Measurements from ENCODE around the gene RASGEF1B.
"Not testable (repeated sequence)": the region's sequence is repeated elsewhere in the genome, so short reads cannot be mapped to it uniquely, and the experiment has no call there.

Gene RASGEF1B

DNA sequence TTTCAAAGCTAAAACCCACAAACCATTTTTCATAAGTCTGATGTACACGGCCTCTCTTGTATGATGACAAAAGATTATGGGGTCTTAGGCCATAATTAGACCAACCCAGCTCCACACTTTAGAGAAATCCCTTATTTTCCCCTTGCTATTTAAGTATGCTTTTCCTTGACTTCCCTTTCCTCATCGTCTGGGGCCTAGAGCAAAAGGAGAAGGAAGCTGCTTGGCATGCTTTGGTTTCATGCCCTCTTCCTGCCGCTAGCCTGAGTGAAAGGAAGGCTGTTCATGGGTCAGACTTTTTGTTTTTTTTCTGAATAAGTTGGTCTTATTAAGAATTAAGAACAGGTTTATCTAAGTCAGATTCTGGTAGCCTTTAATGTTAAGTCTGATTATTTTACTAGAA is 10.6 kb upstream of the RASGEF1B start:
- Mint-ChIP-seq H3K36me3 (no peaks in the 10 kb centered on the region), H3K27me3 (no peaks in the 10 kb centered on the region), H3K9me3 (peaks cover 2% of the 10 kb centered on the region), H3K27ac (peak overlapping the region; percentile 7), H3K4me1 (peaks cover 8% of the 10 kb centered on the region), H3K4me3 (no peak overlapping the region)
- no peak for ATAC-seq

DNA sequence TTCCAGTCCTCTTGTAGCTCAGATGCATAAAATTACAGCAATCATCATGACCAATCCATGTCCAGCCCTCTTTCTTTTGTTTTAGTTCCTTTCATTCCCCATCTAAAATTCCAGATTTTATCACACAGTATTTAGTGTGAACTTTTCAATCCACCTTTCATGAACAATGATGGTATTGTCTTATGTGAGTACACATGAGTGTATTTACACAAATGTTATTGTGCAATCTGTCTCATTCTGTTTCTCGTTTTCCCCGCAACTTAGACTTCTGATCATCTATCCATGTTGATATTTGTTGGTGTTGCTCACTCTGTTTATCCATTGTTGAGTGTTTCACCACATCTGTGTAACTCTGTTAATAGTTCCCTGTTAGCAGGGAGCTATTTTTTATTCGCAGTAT is 9.4 kb upstream of the RASGEF1B start:
- no peak for ATAC-seq
- H3K9me3 Mint-ChIP-seq: peaks cover 2% of the 10 kb centered on the region
- H3K27ac Mint-ChIP-seq: no peak overlapping the region
- H3K4me3 Mint-ChIP-seq: no peak overlapping the region
- no peaks in the 10 kb centered on the region for H3K36me3 Mint-ChIP-seq
- H3K27me3 Mint-ChIP-seq: no peaks in the 10 kb centered on the region
- H3K4me1 Mint-ChIP-seq: peaks cover 8% of the 10 kb centered on the region

DNA sequence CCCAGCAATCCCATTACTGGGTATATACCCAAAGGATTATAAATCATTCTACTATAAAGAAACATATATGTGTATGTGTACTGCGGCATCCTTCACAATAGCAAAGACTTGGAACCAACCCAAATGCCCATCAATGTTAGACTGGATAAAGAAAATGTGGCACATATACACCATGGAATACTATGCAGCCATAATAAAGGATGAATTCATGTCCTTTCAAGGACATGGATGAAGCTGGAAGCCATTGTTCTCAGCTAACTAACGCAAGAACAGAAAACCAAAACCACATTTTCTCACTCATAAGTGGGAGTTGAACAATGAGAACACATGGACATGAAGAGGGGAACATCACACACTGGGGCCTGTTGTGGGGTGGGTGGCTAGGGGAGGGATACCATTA is 7.9 kb upstream of the RASGEF1B start:
- ATAC-seq, H3K9me3 Mint-ChIP-seq, H3K36me3 Mint-ChIP-seq, H3K27ac Mint-ChIP-seq, H3K4me3 Mint-ChIP-seq, H3K27me3 Mint-ChIP-seq: not testable (repeated sequence)
- H3K4me1 Mint-ChIP-seq: peaks cover 14% of the 10 kb centered on the region

DNA sequence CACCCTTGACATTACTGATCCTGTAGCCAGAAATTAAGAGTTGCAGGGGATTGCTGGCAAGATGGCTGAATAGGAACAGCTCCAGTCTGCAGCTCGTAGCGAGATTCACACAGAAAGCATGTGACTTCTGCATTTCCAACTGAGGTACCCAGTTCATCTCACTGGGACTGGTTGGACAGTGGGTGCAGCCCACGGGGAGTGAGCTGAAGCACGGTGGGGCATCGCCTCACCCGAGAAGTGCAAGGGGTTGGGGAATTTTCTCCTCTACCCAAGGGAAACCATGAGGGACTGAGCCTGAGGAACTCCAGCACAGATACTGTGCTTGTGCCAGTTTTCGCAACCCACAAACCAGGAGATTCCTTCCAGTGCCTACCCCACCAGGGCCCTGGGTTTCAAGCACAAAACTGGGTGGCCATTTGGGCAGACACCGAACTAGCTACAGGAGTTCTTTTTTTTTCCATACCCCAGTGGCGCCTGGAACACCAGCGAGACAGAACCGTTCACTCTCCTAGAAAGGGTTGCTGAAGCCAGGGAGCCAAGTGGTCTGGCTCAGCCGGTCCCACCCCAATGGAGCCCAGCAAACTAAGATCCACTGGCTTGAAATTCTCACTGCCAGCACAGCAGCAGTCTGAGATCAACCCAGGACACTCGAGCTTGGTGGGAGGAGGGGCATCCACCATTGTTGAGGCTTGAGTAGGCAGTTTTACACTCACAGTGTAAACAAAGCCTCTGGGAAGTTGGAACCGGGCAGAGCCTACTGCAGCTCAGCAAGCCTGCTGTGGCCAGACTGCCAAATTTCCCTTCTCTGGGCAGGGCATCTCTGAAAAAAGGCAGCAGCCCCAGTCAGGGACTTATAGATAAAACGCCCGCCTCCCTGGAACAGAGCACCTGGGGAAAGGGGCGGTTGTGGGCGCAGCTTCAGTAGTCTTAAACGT is 1.9 kb upstream of the RASGEF1B start:
- peak overlapping the region; percentile 58 for H3K4me3 Mint-ChIP-seq
- not testable (repeated sequence) for H3K36me3 Mint-ChIP-seq, ATAC-seq, H3K27me3 Mint-ChIP-seq, H3K9me3 Mint-ChIP-seq
- H3K27ac Mint-ChIP-seq: peak overlapping the region; percentile 87
- peaks cover 43% of the 10 kb centered on the region for H3K4me1 Mint-ChIP-seq

DNA sequence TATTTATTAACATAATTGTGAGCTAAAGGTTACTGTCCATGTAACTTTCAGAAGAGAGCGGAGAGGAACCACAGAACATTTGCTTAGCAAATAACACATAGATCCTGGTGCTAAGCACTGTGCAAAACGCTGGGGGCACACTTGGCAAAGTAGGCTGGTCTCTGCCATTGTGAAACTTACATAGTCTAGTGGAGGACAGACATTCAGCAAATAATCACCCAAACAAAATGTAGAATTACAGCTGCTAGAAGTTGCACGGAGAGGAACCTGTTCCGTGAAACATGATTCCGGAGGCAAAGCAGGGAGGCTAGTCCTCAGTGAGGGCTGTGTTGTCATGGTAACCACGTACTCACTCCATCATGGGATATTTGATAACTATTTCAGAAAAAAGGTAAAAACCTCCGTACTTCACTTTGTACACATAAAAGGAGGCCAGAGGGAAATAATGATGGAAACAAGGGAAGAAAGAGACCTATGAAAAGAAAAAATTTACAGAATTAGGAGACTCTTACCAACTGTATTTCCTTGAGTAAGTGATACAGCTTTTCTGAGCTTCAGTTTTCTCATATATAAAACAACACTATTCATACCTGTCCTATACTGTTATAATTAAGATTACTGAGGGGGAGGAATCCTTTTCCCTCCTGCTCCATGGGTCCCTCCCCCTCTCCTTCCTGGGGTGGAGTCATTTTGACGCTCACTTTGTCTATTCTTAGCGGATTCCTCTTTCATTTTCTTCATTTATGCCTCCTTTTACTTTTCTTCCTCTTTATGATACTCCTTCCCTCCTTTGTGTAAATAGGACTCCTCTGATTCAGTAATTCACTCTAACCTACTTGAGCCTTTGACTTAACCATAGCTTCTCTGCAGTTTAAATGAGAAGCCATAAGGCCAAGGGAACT is 825 bp upstream of the RASGEF1B start:
- Mint-ChIP-seq H3K36me3 (no peaks in the 10 kb centered on the region), H3K4me1 (peaks cover 44% of the 10 kb centered on the region), H3K9me3 (no peaks in the 10 kb centered on the region), H3K27ac (peak overlapping the region; percentile 87), H3K4me3 (peak overlapping the region; percentile 84), H3K27me3 (no peaks in the 10 kb centered on the region)
- no peak for ATAC-seq

DNA sequence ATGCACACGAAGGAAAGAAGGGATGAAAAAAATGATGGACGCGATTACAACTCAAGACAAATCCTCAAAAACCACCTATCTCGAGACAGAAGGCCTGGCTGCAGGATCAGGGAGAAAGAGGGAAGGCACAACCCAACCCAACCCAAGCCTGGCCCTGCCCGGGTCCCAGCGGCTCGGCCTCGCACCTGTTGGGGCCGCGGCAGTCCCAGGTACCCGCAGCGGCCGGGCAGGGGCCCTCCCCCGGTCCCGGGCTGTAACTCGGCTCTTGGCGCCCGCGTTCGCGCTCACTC is 464 bp downstream of the RASGEF1B start:
- no peaks in the 10 kb centered on the region for H3K36me3 Mint-ChIP-seq
- H3K4me1 Mint-ChIP-seq: peaks cover 50% of the 10 kb centered on the region
- peak overlapping the region; percentile 87 for H3K27ac Mint-ChIP-seq
- peak overlapping the region; percentile 84 for H3K4me3 Mint-ChIP-seq
- ATAC-seq: peak; percentile 48
- no peaks in the 10 kb centered on the region for H3K27me3 Mint-ChIP-seq
- no peaks in the 10 kb centered on the region for H3K9me3 Mint-ChIP-seq

DNA sequence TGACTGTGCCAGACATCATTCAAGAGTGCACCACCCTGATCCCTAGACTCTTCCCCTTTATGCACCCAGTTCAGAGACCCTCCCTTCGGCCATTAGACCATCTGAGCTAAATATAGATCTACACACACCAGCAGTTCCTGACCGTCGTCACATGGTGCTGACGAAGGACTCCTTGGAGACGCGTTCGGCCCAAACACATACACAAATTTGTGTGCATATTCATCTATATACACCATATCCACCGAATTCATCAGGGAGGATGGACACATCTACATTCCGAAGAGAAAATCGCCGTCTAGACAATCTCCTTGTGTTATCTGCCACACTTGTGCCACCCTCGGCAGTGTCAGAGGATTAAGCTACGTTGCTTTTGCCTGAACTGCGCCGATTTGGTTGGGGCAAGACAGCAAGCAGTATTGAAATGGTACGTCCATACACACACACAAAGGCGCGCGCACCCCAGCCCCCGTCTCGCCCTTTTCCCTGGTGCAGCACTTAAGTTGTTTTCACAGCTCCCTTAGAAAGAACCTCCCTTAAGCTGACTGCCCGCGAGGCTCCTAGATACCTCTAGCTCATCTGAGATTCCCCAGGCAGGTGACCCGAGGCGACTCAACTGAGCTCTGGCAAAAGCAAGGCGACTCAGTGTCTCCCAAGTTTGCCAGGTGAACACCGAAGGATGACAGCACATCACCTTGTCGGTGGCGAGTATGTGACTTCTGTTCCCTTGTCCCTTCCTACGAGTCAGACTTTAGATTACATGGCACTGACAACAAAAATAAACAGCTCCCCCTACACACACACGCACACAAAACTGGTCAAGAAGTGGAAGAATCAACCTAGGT is 1.0 kb downstream of the RASGEF1B start:
- H3K4me3 Mint-ChIP-seq: peak overlapping the region; percentile 84
- no peaks in the 10 kb centered on the region for H3K36me3 Mint-ChIP-seq
- peak overlapping the region; percentile 87 for H3K27ac Mint-ChIP-seq
- no peaks in the 10 kb centered on the region for H3K9me3 Mint-ChIP-seq
- peaks cover 55% of the 10 kb centered on the region for H3K4me1 Mint-ChIP-seq
- H3K27me3 Mint-ChIP-seq: no peaks in the 10 kb centered on the region
- peak; percentile 13 for ATAC-seq

DNA sequence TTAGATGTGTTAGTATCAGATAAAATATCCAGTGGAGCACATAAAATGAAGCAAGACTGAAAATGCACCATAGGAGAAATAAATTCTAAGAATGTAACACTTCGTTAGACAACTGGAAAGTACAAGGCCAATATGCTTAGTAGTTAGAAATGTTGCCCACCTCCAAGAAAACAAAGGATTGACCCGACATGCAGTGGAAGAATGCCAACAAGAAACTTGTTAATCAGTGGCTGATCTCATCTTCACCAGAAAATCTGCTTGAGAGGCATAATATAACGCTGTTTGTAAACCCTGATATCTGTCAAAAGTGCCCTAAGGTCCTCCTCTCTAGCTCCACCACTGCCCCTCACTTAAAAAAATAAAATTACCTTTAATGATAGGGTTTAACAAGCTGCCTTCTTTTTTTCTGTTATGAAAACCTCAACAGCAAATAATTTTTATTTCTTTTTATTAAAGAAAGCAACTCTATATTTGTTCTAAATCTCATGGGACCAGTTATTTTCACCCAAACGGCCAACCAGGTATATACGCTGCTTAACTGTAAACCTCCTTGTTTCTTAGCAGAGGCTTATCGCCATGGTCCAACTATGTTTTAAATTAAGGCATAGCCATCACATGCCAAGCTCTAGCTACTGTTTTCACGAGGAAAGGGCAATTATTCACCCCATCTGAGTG is 1.8 kb downstream of the RASGEF1B start:
- H3K36me3 Mint-ChIP-seq: no peaks in the 10 kb centered on the region
- no peaks in the 10 kb centered on the region for H3K27me3 Mint-ChIP-seq
- H3K4me1 Mint-ChIP-seq: peaks cover 60% of the 10 kb centered on the region
- H3K9me3 Mint-ChIP-seq: no peaks in the 10 kb centered on the region
- H3K4me3 Mint-ChIP-seq: peak overlapping the region; percentile 84
- H3K27ac Mint-ChIP-seq: peak overlapping the region; percentile 87
- no peak for ATAC-seq

DNA sequence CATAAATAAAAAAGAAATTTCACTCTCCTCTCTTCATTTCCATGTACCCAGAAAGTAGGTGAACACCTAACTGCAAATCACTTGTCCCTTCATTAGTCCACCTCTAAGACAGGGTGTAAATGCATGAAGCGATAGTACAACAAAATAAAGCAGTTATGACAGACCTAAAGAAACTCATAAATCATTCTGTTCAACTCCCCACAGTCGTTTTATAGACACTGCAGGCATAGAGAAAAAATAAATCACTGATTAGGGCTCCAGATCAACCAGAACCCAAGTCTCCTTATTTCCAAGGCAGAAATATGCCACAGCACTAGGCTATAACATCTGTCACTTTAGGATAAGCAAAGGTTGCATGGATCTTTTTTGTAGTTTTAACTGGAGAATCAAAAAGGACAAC is 3.0 kb downstream of the RASGEF1B start:
- H3K27me3 Mint-ChIP-seq: no peaks in the 10 kb centered on the region
- H3K27ac Mint-ChIP-seq: peak overlapping the region; percentile 87
- H3K36me3 Mint-ChIP-seq: no peaks in the 10 kb centered on the region
- H3K4me1 Mint-ChIP-seq: peaks cover 68% of the 10 kb centered on the region
- H3K9me3 Mint-ChIP-seq: no peaks in the 10 kb centered on the region
- ATAC-seq: no peak
- peak overlapping the region; percentile 19 for H3K4me3 Mint-ChIP-seq

DNA sequence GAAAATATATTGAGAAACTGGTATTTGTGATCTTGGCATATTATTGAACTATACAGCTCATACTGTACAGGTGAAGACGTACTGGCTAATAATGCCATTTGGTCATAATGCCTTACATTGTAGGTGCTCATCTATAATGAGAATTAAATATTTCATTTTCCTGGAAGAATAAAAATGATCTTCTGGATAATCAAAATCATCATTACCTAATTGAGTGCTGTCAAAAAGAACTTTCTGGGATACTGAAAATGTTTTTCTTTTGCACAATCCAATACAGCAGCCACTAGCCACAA is 4.1 kb downstream of the RASGEF1B start:
- no peaks in the 10 kb centered on the region for H3K36me3 Mint-ChIP-seq
- H3K9me3 Mint-ChIP-seq: no peaks in the 10 kb centered on the region
- no peak overlapping the region for H3K27ac Mint-ChIP-seq
- no peak for ATAC-seq
- no peak overlapping the region for H3K4me3 Mint-ChIP-seq
- peaks cover 63% of the 10 kb centered on the region for H3K4me1 Mint-ChIP-seq
- H3K27me3 Mint-ChIP-seq: no peaks in the 10 kb centered on the region

DNA sequence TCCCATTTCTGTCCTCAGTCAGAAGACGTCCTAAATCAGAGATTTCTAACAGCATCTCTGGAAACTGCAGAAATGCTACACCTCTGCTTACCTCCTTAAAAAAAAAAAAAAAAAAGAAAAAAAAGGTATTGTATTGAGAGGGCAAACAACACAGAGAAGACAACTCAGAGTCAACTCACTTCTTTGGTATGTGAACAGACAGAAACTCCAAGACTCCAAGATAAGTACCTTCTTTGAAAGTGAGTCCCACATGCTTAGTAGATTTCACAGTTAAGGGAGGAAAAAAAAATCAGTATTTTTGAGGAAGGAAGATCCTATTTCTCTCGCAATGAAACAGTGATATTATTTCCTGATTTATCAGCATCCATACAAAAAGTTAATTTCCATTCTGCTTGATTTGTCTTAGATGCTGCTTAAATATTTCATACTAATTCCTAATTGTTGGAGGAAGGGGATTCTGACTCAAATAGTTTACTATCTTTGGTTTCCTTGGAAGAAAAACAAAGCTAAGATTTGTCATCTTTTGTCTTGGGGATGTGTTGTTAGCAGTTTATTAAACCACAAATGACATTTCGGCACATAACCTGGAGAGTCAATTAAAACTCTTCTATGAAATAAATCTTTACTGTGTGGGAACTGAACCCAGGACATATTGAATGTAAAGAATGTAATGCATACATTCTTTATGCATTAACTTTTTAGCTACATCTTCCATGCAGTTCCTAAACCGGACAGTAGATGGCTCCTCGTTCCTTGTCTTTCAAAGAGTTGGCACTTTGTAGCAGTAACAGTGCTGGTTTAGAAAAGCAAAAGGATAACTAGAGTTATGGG is 4.7 kb downstream of the RASGEF1B start:
- H3K4me3 Mint-ChIP-seq: no peak overlapping the region
- no peak overlapping the region for H3K27ac Mint-ChIP-seq
- peaks cover 63% of the 10 kb centered on the region for H3K4me1 Mint-ChIP-seq
- H3K27me3 Mint-ChIP-seq: no peaks in the 10 kb centered on the region
- ATAC-seq: no peak
- H3K36me3 Mint-ChIP-seq: no peaks in the 10 kb centered on the region
- H3K9me3 Mint-ChIP-seq: no peaks in the 10 kb centered on the region

DNA sequence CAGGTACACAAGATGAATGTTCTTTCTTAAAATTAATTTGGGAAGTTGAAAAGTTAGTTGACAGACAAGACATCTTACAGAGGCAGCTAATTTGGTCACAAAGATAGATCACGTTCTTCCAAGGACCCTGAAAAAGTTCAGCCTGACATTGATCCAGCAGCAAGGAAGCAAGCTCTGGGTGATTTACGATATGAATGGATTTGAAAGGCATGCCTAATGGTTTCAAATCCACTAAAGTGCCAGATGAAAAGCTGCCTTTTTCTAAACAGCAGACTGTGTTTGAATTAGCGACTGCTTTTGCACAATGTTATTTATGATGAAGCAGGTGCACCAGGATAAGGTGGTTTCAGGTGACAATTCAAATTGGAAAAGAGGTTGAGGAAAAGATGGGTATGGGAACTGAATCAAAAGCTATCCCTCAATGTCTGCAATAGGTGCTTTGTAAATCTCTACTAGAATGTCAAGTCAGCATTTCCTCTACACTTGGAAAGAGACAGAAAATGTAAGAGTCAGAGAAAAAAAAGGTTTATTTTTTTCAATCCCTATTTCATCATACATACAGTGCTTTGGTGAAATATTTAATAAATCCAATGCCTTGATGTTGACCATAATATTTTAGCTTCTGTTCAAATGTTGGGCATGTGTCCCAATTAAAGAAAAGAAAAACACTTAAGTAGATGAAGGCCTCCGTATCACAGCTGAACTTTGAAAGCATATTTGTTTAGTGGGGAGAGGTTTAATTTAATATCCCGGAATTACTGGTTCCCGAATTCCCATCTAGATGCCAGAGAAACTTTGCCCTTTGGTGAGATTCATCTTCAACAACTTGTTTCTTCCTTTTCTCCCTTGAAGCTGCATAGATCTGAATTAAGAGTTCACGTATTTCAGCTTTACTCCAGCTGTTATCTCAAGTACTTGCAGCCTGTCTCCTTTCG is 6.0 kb downstream of the RASGEF1B start:
- peak overlapping the region; percentile 18 for H3K27ac Mint-ChIP-seq
- peaks cover under 1% of the 10 kb centered on the region for H3K36me3 Mint-ChIP-seq
- H3K27me3 Mint-ChIP-seq: no peaks in the 10 kb centered on the region
- ATAC-seq: no peak
- no peak overlapping the region for H3K4me3 Mint-ChIP-seq
- H3K9me3 Mint-ChIP-seq: no peaks in the 10 kb centered on the region
- peaks cover 71% of the 10 kb centered on the region for H3K4me1 Mint-ChIP-seq

DNA sequence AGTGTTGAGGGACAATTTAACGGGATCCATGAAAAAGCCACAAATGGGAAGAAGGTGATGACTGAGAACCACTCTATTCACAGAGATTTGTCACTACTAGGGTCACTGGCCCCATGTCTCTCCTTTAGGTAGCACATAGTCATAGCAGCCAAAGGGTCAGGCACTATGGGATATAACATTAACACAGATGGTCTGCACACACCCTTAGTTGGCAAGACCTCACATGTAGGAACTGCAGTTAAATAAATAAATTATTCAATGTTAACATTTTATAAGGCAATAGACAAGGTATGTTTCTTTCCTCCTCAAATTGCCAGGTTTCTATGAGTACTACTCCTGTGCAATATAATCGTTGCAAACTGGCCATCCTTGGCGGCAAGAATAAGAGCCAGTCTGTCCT is 10.9 kb downstream of the RASGEF1B start:
- Mint-ChIP-seq H3K36me3 (peaks cover 34% of the 10 kb centered on the region), H3K4me1 (peaks cover 70% of the 10 kb centered on the region), H3K4me3 (no peak overlapping the region), H3K9me3 (no peaks in the 10 kb centered on the region), H3K27ac (no peak overlapping the region), H3K27me3 (no peaks in the 10 kb centered on the region)
- ATAC-seq: no peak

All from stimulated activated memory B cell treated with anti-CD40 and anti-IgM and Interleukin-4, amounts not matched to agents 10 μg/mL and 1 μg/mL and 100 μg/mL, for 72 hours (primary cell).